GM10248 (cell line): ENCODE data around the gene ATP6V0E1.
A peak's percentile ranks its signal among the peaks of the same experiment; 100 is the strongest.

ENCODE experiments used
- CTCF ChIA-PET: fragments of 300-600 bp; sonication (Branson Sonifier 250); formaldehyde crosslinking; extraction: SDS; loops from one replicate; lab custom pipeline; 2021; ENCODE audit warnings: antibody characterized with exemption; lab: Yijun Ruan, JAX
- POLR2A ChIA-PET: fragments of 350-650 bp; sonication (Branson Sonifier 250); formaldehyde crosslinking; extraction: SDS; loops from one replicate; lab custom pipeline; 2020; ENCODE audit warnings: antibody characterized with exemption; lab: Yijun Ruan, JAX
- DNase-seq: peaks from one replicate; pipeline ENCODE4 v3.0.0; 2012; ENCODE audit errors: extremely low spot score
- CTCF ChIP-seq: IDR thresholded peaks from 2 replicates; pipeline ENCODE4 v1.5.1; 2012; ENCODE audit warnings: mild to moderate bottlenecking, low read depth; ENCODE audit errors: extremely low read depth, missing control alignments, control extremely low read depth

The ATP6V0E1 gene

GRCh38 chr5:172988276-172988675 is 4.7 kb downstream of the ATP6V0E1 start:
- DNase-seq: no peak
- POLR2A ChIA-PET: interaction anchor here (0.5 to 0.9 kb wide), 2 partner anchors 20 to 221 kb away, joined by 3 to 5 read pairs; no protein-coding TSS in a partner anchor
- CTCF ChIA-PET: interaction anchor here (0.9 to 1.7 kb wide), 4 partner anchors 10 to 343 kb away, joined by 3 to 4 read pairs (median 4); no protein-coding TSS in a partner anchor
- TF ChIP-seq CTCF: no peak

GRCh38 chr5:172990776-172991175 is 7.2 kb downstream of the ATP6V0E1 start:
- no peak for TF ChIP-seq CTCF
- ChIA-PET POLR2A (no interaction called here), CTCF (interaction anchor here (0.7 kb wide), 1 partner anchor 11 kb away, joined by 3 read pairs; no protein-coding TSS in a partner anchor)
- DNase-seq: no peak

- TF ChIP-seq CTCF: no peak
- ChIA-PET CTCF (interaction anchor here (0.8 to 2.6 kb wide), 6 partner anchors 9 to 337 kb away, joined by 3 to 12 read pairs (median 4); partner anchors contain the start of gene ATP6V0E1), POLR2A (no interaction called here)
- DNase-seq: no peak
These were observed 10.8 kb downstream of the ATP6V0E1 start for GRCh38 chr5:172994405-172994804.

GRCh38 chr5:172999372-172999973 is 15.9 kb downstream of the ATP6V0E1 start:
- ChIA-PET POLR2A (no interaction called here), CTCF (interaction anchor here (1.0 kb wide), 1 partner anchor 59 kb away, joined by 3 read pairs; no protein-coding TSS in a partner anchor)
- DNase-seq: no peak
- TF ChIP-seq CTCF: no peak

GRCh38 chr5:172999974-173000373 is 16.4 kb downstream of the ATP6V0E1 start:
- CTCF ChIA-PET: interaction anchor here (1.0 kb wide), 1 partner anchor 58 kb away, joined by 3 read pairs; no protein-coding TSS in a partner anchor
- POLR2A ChIA-PET: no interaction called here
- DNase-seq: no peak
- TF ChIP-seq CTCF: no peak

- POLR2A ChIA-PET: interaction anchor here (0.7 kb wide), 1 partner anchor 14 kb away, joined by 4 read pairs; no protein-coding TSS in a partner anchor
These were observed 17.8 kb downstream of the ATP6V0E1 start for GRCh38 chr5:173001229-173001841.

More at GRCh38 chr5:173001229-173001841, 17.8 kb downstream of the ATP6V0E1 start:
- no peak for TF ChIP-seq CTCF
- DNase-seq: peak; percentile 28
- CTCF ChIA-PET: interaction anchor here (0.7 to 1.9 kb wide), 7 partner anchors 10 to 541 kb away, joined by 3 to 10 read pairs (median 3); partner anchors contain the start of gene BNIP1
